ENCODE measurements around the gene VLDLR.

The VLDLR gene

GRCh38 chr9:2620919-2621721 lies 467 bp upstream of the VLDLR start:
- DNase-seq (ENCODE audit: low spot score): peak; percentile 64

- DNase-seq (ENCODE audit: low spot score): no peak
These were observed 1.1 kb downstream of the VLDLR start for GRCh38 chr9:2622461-2623287.

GRCh38 chr9:2623288-2624050 lies 1.9 kb downstream of the VLDLR start:
- DNase-seq (ENCODE audit: low spot score): peak; percentile 93

GRCh38 chr9:2624051-2624682 lies 2.6 kb downstream of the VLDLR start:
- DNase-seq (ENCODE audit: low spot score): no peak

- no peak for DNase-seq (ENCODE audit: low spot score)
These were observed 3.8 kb downstream of the VLDLR start for GRCh38 chr9:2625427-2625826.

- no peak for DNase-seq (ENCODE audit: low spot score)
These were observed 7.3 kb downstream of the VLDLR start for GRCh38 chr9:2628919-2629318.

GRCh38 chr9:2630158-2630557 lies 8.6 kb downstream of the VLDLR start:
- no peak for DNase-seq (ENCODE audit: low spot score)

- no peak for DNase-seq (ENCODE audit: low spot score)
These were observed 9.7 kb downstream of the VLDLR start for GRCh38 chr9:2631263-2631662.

GRCh38 chr9:2634153-2634552 lies 12.6 kb downstream of the VLDLR start:
- peak; percentile 93 for DNase-seq (ENCODE audit: low spot score)

GRCh38 chr9:2634818-2635217 lies 13.2 kb downstream of the VLDLR start:
- no peak for DNase-seq (ENCODE audit: low spot score)

GRCh38 chr9:2635922-2636321 lies 14.3 kb downstream of the VLDLR start:
- DNase-seq (ENCODE audit: low spot score): no peak

GRCh38 chr9:2637390-2637789 lies 15.8 kb downstream of the VLDLR start:
- no peak for DNase-seq (ENCODE audit: low spot score)

- no peak for DNase-seq (ENCODE audit: low spot score)
These were observed 17.5 kb downstream of the VLDLR start for GRCh38 chr9:2638871-2639673.

GRCh38 chr9:2639786-2640185 lies 18.2 kb downstream of the VLDLR start:
- no peak for DNase-seq (ENCODE audit: low spot score)

- DNase-seq (ENCODE audit: low spot score): no peak
These were observed 19.0 kb downstream of the VLDLR start for GRCh38 chr9:2640570-2640969.

GRCh38 chr9:2641033-2641432 lies 19.4 kb downstream of the VLDLR start:
- DNase-seq (ENCODE audit: low spot score): no peak

- DNase-seq (ENCODE audit: low spot score): no peak
These were observed 20.5 kb downstream of the VLDLR start for GRCh38 chr9:2642068-2642467.

- no peak for DNase-seq (ENCODE audit: low spot score)
These were observed 24.0 kb downstream of the VLDLR start for GRCh38 chr9:2645569-2645968.

- DNase-seq (ENCODE audit: low spot score): no peak
These were observed 33.9 kb downstream of the VLDLR start for GRCh38 chr9:2655411-2655901.

- no peak for DNase-seq (ENCODE audit: low spot score)
These were observed 35.8 kb downstream of the VLDLR start for GRCh38 chr9:2657427-2657826.

- DNase-seq (ENCODE audit: low spot score): peak; percentile 86
These were observed 40.9 kb downstream of the VLDLR start for GRCh38 chr9:2662496-2662895.
